Natural killer cell treated with Interleukin-12 subunit alpha and Interleukin-12 subunit beta and Interleukin-15 and Interleukin-18, amount 100 ng/mL, for 72 hours (primary cell): Measurements from ENCODE around the gene IKZF3. TPM values are rescaled to one million over a fixed set of nuclear protein-coding genes. Genes with fewer than 3 reads are reported as not detected.
"Not testable (repeated sequence)": the region's sequence is repeated elsewhere in the genome, so short reads cannot be mapped to it uniquely, and the experiment has no call there.

ENCODE experiments used
- ATAC-seq, 2 donors: fragments of 150-1000 bp; cut with Tn5 transposase in 1 of 2; sonication (Bioruptor Pico), chemical (Tn5 transposase) in 1 of 2; 2 replicates each; pipeline ENCODE4 v1.10.0; 2021
- DNase-seq: peaks from one replicate; pipeline ENCODE4 v3.0.0; 2022; ENCODE audit warnings: low spot score
- H3K27ac Mint-ChIP-seq, 2 donors: 1 replicate in 1 of 2; 2 replicates in 1 of 2; pipeline ENCODE4 v1.8.0; 2022; ENCODE audit warnings: mixed read lengths in 2 of 2, mild to moderate bottlenecking in 1 of 2, moderate library complexity in 1 of 2
- H3K27me3 Mint-ChIP-seq, 2 donors: 1 replicate in 1 of 2; 2 replicates in 1 of 2; pipeline ENCODE4 v1.8.0; 2022; ENCODE audit warnings: mixed read lengths in 2 of 2
- H3K36me3 Mint-ChIP-seq: one replicate; pipeline ENCODE4 v1.8.0; 2022; ENCODE audit warnings: mixed read lengths
- H3K4me1 Mint-ChIP-seq, 2 donors: 1 replicate in 1 of 2; 2 replicates in 1 of 2; pipeline ENCODE4 v1.8.0; 2022; ENCODE audit warnings: low read depth in 2 of 2, mixed read lengths in 2 of 2, mild to moderate bottlenecking in 1 of 2
- H3K4me3 Mint-ChIP-seq: one replicate; pipeline ENCODE4 v1.8.0; 2022; ENCODE audit warnings: mixed read lengths
- H3K9me3 Mint-ChIP-seq: 2 replicates; pipeline ENCODE4 v1.8.0; 2022; ENCODE audit warnings: mixed read lengths
- total RNA-seq, 2 donors: library from RNA; stranded (reverse); gene quantifications; one replicate each; pipeline ENCODE4 v1.2.3, GENCODE V29; 2022

IKZF3 gene
- total RNA-seq, 2 donors from 2014 or later: 65.5 to 80.9 TPM

GRCh38 chr17:39748444-39749034 is 115.6 kb downstream of the IKZF3 start:
- H3K36me3 Mint-ChIP-seq, DNase-seq, H3K9me3 Mint-ChIP-seq, H3K27me3 Mint-ChIP-seq, H3K4me3 Mint-ChIP-seq, ATAC-seq, H3K27ac Mint-ChIP-seq: not testable (repeated sequence)
- peaks cover 13 to 17% of the 10 kb centered on the region in 2 donors for H3K4me1 Mint-ChIP-seq

DNA sequence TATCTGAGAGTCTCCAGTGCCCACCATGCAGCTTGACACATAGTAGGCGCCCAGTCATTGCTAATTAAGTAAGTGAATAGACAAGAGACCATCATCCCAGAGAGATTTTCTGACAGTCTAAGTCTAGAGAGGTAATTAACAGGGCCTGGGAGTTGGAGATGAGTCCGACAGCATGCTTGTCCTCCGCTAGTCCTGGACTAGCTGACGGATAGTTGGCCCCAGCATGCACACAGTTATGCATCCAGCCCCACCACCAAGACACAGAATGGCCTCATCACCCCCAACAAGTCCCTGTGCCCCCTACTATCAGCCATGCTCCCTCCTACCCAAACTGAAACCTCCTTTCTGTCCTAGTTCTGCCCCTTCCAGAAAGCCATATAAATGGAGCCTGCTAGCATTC is 116.4 kb downstream of the IKZF3 start:
- Mint-ChIP-seq H3K9me3 (no peaks in the 10 kb centered on the region), H3K36me3 (no peaks in the 10 kb centered on the region), H3K4me1 (peaks cover 5 to 10% of the 10 kb centered on the region in 2 donors), H3K4me3 (no peak overlapping the region), H3K27me3 (no peaks in the 10 kb centered on the region), H3K27ac (peak overlapping the region in 1 of 2 donors; percentile 67)
- DNase-seq: no peak
- ATAC-seq: no peak

DNA sequence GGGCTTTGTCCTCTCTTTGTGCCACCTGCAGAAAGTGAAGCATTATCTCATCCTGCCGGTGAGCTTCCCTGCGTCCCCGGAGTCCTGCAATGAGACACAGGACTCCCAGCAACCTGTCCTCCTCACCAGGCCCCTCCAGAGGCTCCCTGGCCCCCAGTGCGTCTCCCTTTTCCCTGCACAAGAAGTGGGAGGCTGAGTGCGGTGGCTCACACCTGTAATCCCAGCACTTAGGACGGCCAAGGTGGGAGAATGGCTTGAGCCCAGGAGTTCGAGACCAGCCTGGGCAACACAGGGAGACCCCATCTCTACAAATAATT is 118.0 kb downstream of the IKZF3 start:
- no peak for ATAC-seq
- Mint-ChIP-seq H3K4me1 (peaks cover 0 to 4% of the 10 kb centered on the region in 2 donors), H3K36me3 (no peaks in the 10 kb centered on the region), H3K27me3 (no peaks in the 10 kb centered on the region), H3K4me3 (no peak overlapping the region), H3K9me3 (no peaks in the 10 kb centered on the region), H3K27ac (peak overlapping the region in 1 of 2 donors; percentile 56)
- DNase-seq: no peak

DNA sequence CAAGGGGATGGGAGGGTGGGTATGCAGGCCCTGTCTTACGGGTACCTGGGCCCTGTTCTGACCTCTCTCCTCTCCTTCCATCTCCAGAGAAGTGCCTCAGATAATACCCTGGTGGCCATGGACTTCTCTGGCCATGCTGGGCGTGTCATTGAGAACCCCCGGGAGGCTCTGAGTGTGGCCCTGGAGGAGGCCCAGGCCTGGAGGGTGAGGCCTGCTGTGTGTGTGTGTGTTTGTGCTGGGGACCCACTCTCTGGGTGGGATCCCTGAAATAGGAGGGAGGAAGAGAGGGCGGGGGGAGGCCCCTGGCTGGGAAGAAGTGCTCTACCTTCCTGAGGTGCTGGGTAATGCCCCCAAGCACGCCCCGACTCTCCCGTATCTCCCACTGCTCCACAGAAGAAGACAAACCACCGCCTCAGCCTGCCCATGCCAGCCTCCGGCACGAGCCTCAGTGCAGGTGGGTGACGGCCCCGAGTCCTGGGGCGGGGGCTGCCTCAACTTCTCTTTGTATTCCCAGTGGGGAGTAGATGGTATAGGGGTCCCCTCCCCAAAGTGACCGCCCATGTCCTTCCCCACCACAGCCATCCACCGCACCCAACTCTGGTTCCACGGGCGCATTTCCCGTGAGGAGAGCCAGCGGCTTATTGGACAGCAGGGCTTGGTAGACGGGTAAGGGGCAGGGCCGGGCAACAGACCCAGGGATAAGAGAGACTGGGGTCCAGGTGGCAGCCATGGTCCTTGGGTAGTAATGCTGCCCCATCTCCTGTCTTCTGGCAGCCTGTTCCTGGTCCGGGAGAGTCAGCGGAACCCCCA is 118.6 kb downstream of the IKZF3 start:
- H3K27me3 Mint-ChIP-seq: no peaks in the 10 kb centered on the region
- no peak for ATAC-seq
- peaks cover 0 to 5% of the 10 kb centered on the region in 2 donors for H3K4me1 Mint-ChIP-seq
- H3K9me3 Mint-ChIP-seq: no peaks in the 10 kb centered on the region
- H3K36me3 Mint-ChIP-seq: no peaks in the 10 kb centered on the region
- no peak overlapping the region for H3K4me3 Mint-ChIP-seq
- DNase-seq: no peak
- no peak overlapping the region for H3K27ac Mint-ChIP-seq

DNA sequence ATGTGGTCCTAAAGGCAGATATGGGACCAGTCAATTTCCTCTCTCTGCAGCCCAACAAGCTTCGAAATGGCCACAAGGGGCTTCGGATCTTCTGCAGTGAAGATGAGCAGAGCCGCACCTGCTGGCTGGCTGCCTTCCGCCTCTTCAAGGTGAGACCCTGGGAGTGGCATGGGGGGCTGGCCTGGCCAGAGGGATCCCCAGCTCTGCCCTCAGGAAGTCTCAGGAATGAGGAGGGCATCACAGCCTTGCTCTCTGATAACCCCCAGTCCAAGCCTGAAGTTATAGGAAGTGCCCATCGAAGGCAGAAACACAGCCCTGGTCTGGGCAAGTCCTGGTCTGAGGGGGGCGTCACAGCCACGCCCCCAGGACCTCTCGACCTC is 119.3 kb downstream of the IKZF3 start:
- Mint-ChIP-seq H3K36me3 (no peaks in the 10 kb centered on the region), H3K27me3 (no peaks in the 10 kb centered on the region), H3K4me1 (peaks cover 0 to 11% of the 10 kb centered on the region in 2 donors), H3K27ac (no peak overlapping the region), H3K9me3 (no peaks in the 10 kb centered on the region), H3K4me3 (no peak overlapping the region)
- DNase-seq (no peak), ATAC-seq (no peak)

- Mint-ChIP-seq H3K4me3 (no peak overlapping the region), H3K27me3 (no peaks in the 10 kb centered on the region)
Observed at GRCh38 chr17:39744075-39744835, 119.9 kb downstream of the IKZF3 start.

DNA sequence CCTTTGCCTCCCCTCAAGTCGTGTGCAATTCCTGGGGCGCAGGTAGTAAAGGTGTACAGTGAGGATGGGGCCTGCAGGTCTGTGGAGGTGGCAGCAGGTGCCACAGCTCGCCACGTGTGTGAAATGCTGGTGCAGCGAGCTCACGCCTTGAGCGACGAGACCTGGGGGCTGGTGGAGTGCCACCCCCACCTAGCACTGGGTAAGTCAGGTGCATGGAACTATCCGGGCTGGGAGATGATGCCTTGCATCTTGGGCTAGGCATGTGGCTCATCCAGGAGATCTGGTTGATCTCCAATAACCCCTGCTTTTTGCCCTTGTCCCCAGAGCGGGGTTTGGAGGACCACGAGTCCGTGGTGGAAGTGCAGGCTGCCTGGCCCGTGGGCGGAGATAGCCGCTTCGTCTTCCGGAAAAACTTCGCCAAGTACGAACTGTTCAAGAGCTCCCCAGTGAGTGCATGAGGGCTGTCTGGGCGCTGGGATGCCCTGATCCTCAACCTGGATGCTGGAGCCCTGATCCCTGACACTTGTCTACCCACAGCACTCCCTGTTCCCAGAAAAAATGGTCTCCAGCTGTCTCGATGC is 121.2 kb downstream of the IKZF3 start:
- Mint-ChIP-seq H3K4me1 (peaks cover 6 to 20% of the 10 kb centered on the region in 2 donors), H3K9me3 (no peaks in the 10 kb centered on the region), H3K27ac (no peak overlapping the region), H3K27me3 (peaks cover 4 to 7% of the 10 kb centered on the region in 2 donors), H3K36me3 (no peaks in the 10 kb centered on the region), H3K4me3 (no peak overlapping the region)
- DNase-seq (no peak), ATAC-seq (no peak)

More at GRCh38 chr17:39744075-39744835, 119.9 kb downstream of the IKZF3 start:
- Mint-ChIP-seq H3K36me3 (no peaks in the 10 kb centered on the region), H3K9me3 (no peaks in the 10 kb centered on the region), H3K27ac (peak overlapping the region in 1 of 2 donors; percentile 21), H3K4me1 (peaks cover 0 to 12% of the 10 kb centered on the region in 2 donors)
- DNase-seq: no peak
- ATAC-seq: no peak

DNA sequence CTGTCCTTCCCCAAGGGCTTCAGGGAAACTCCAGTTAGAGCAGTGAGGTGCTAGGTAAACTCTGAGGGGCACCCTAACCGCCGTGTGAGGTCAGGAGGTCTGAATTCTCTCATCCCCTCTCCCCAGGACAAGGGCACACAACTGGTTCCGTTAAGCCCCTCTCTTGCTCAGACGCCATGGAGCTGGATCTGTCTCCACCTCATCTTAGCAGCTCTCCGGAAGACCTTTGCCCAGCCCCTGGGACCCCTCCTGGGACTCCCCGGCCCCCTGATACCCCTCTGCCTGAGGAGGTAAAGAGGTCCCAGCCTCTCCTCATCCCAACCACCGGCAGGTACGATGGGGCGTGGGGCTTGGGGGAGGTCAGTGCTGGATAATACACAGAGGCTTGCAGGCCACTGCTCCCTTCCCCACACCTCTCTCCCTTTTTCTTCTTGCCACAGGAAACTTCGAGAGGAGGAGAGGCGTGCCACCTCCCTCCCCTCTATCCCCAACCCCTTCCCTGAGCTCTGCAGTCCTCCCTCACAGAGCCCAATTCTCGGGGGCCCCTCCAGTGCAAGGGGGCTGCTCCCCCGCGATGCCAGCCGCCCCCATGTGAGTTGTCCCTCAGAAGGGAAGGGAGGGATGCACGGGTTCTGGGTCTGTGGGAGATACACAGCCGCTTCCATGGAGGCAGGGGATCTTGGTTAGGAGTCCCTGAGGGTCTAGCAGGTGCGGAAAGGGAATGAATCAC is 121.8 kb downstream of the IKZF3 start:
- Mint-ChIP-seq H3K4me3 (no peak overlapping the region), H3K4me1 (peaks cover 6 to 22% of the 10 kb centered on the region in 2 donors), H3K9me3 (no peaks in the 10 kb centered on the region), H3K27ac (no peak overlapping the region), H3K36me3 (no peaks in the 10 kb centered on the region), H3K27me3 (peaks cover 4 to 7% of the 10 kb centered on the region in 2 donors)
- DNase-seq (no peak), ATAC-seq (no peak)

GRCh38 chr17:39740357-39741111 is 123.6 kb downstream of the IKZF3 start:
- Mint-ChIP-seq H3K4me1 (peaks cover 6 to 28% of the 10 kb centered on the region in 2 donors), H3K4me3 (no peak overlapping the region), H3K36me3 (no peaks in the 10 kb centered on the region), H3K9me3 (no peaks in the 10 kb centered on the region), H3K27ac (peak overlapping the region in 1 of 2 donors; percentile 13), H3K27me3 (peaks cover 7 to 8% of the 10 kb centered on the region in 2 donors)
- no peak for DNase-seq
- ATAC-seq: no peak

- Mint-ChIP-seq H3K4me3 (no peak overlapping the region), H3K9me3 (no peaks in the 10 kb centered on the region), H3K27ac (no peak overlapping the region), H3K27me3 (peaks cover 7 to 8% of the 10 kb centered on the region in 2 donors), H3K4me1 (peaks cover 6 to 28% of the 10 kb centered on the region in 2 donors), H3K36me3 (no peaks in the 10 kb centered on the region)
- DNase-seq (no peak), ATAC-seq (no peak)
Observed at GRCh38 chr17:39739885-39740356, 124.2 kb downstream of the IKZF3 start.

- Mint-ChIP-seq H3K36me3 (no peaks in the 10 kb centered on the region), H3K27ac (peak overlapping the region in 1 of 2 donors; percentile 85), H3K4me3 (peak overlapping the region; percentile 80), H3K27me3 (peaks cover 7 to 8% of the 10 kb centered on the region in 2 donors), H3K4me1 (peaks cover 6 to 28% of the 10 kb centered on the region in 2 donors), H3K9me3 (no peaks in the 10 kb centered on the region)
- ATAC-seq (no peak), DNase-seq (no peak)
Observed at GRCh38 chr17:39738983-39739884, 124.9 kb downstream of the IKZF3 start.

DNA sequence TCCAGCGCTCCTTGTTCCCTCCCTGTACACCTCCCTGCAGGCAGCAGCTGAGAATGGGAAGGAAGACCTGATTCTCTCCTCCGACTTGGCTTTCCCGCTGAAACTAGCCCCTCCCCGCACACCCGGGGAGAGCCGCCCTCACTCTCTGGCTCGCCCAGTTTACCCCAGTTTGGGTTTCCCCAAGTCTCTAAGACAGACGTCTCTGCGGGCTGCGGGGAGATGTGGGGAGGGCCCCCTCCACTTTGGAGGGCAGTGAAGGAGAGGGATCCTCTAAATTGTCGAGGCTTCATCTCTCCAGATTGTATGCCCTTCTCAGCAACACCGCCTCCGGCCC is 125.6 kb downstream of the IKZF3 start:
- peak overlapping the region in 1 of 2 donors; percentile 85 for H3K27ac Mint-ChIP-seq
- no peaks in the 10 kb centered on the region for H3K9me3 Mint-ChIP-seq
- H3K4me3 Mint-ChIP-seq: peak overlapping the region; percentile 80
- peaks cover 7 to 8% of the 10 kb centered on the region in 2 donors for H3K27me3 Mint-ChIP-seq
- DNase-seq (peak; percentile 82), ATAC-seq (peak; percentile 78 to 88)
- H3K36me3 Mint-ChIP-seq: no peaks in the 10 kb centered on the region
- H3K4me1 Mint-ChIP-seq: peaks cover 6 to 28% of the 10 kb centered on the region in 2 donors
